NT2/D1 (cell line): ENCODE measurements around the gene KYNU.

ENCODE experiments used
- SUZ12 ChIP-seq: IDR thresholded peaks from 2 replicates; pipeline ENCODE4 v1.6.1; 2011; ENCODE audit not compliant: insufficient read length, insufficient read depth; ENCODE audit errors: extremely low read depth
- YY1 ChIP-seq: IDR thresholded peaks from 2 replicates; pipeline ENCODE4 v1.6.1; 2011; ENCODE audit not compliant: insufficient read length, insufficient read depth
- ZNF274 ChIP-seq: IDR thresholded peaks from 2 replicates; pipeline ENCODE4 v1.6.1; 2011; ENCODE audit warnings: mild to moderate bottlenecking, low read depth, low read length

DNA sequence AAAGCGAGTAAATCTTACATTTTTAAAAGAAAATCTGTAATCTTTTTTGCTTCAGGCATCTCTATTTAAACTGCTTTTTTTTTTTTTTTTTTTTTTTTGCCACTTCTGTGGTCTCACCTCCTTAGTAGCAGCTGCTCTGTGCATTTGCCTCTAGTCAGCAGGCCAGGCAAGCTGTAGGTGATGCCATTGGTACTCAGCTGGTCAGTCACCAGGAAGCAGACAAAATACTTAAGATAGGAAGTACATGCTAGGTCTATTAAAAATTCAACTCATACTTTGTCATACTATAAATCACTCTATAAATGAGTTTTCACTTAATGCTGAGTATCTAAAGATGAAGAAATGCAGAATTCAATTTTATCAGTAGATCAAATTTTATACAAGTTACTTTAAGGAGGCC is 83.7 kb downstream of the KYNU start:
- TF ChIP-seq ZNF274 (no peak), SUZ12 (no peak), YY1 (no peak)
